Mucosa of rectum (tissue), 2 donors: ENCODE measurements around the gene TCN2.
"Not testable (repeated sequence)": the region's sequence is repeated elsewhere in the genome, so short reads cannot be mapped to it uniquely, and the experiment has no call there.

Experiments used
- H3K27ac ChIP-seq, 2 donors: one replicate each; pipeline ENCODE4 v1.7.0; 2013; ENCODE audit warnings: inconsistent platforms in 2 of 2, low read depth in 2 of 2, low read length in 2 of 2
- H3K27me3 ChIP-seq, 2 donors: one replicate each; pipeline ENCODE4 v1.7.0; 2013; ENCODE audit warnings: low read length in 2 of 2; ENCODE audit not compliant: control insufficient read depth in 2 of 2, insufficient read depth in 2 of 2
- H3K36me3 ChIP-seq, 2 donors: one replicate each; pipeline ENCODE4 v1.7.0; 2013; ENCODE audit warnings: low read length in 2 of 2; ENCODE audit not compliant: control insufficient read depth in 2 of 2, insufficient read depth in 2 of 2
- H3K4me1 ChIP-seq, 2 donors: one replicate each; pipeline ENCODE4 v1.7.0; 2013; ENCODE audit warnings: low read length in 2 of 2, mild to moderate bottlenecking in 1 of 2; ENCODE audit not compliant: control insufficient read depth in 2 of 2, insufficient read depth in 2 of 2
- H3K4me3 ChIP-seq, 2 donors: one replicate each; pipeline ENCODE4 v1.7.0; 2013; ENCODE audit warnings: low read length in 2 of 2
- H3K9ac ChIP-seq, 2 donors: one replicate each; pipeline ENCODE4 v1.7.0; 2013; ENCODE audit warnings: low read length in 2 of 2, low read depth in 1 of 2, mild to moderate bottlenecking in 1 of 2
- H3K9me3 ChIP-seq, 2 donors: one replicate each; pipeline ENCODE4 v1.7.0; 2013; ENCODE audit warnings: low read length in 2 of 2; ENCODE audit not compliant: control insufficient read depth in 2 of 2
- donor health status: healthy.
- donor health status: Normal muscosa, but diverticular disease.

TCN2 gene

GRCh38 chr22:30566125-30566524, 40.8 kb upstream of the TCN2 start:
- no peaks in the 10 kb centered on the region for H3K36me3 ChIP-seq
- peak overlapping the region; percentile 32 to 59 for H3K27ac ChIP-seq
- peaks cover 7 to 18% of the 10 kb centered on the region in 2 donors for H3K4me1 ChIP-seq
- no peak overlapping the region for H3K4me3 ChIP-seq
- H3K27me3 ChIP-seq = no peaks in the 10 kb centered on the region
- H3K9me3 ChIP-seq = no peaks in the 10 kb centered on the region
- H3K9ac ChIP-seq = peak overlapping the region in 1 of 2 donors; percentile 39

DNA sequence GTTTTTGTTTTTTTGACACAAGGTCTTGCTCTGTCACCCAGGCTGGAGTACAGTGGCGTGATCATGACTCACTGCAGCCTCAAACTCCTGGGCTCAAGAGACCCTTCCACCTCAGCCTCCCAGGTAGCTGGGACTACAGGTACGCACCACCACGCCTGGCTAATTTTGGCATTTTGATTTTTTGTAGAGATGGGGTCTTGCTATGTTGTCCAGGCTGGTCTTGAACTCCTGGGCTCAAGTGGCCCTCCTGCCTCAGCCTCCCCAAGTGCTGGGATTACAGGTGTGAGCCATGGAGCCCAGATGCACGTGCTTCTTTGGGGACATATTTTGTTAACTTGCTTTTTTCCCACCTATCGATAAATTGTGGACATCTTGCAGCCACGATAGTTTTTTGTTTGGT, 39.7 kb upstream of the TCN2 start:
- H3K4me3 ChIP-seq, H3K9ac ChIP-seq, H3K27ac ChIP-seq, H3K36me3 ChIP-seq, H3K27me3 ChIP-seq, H3K9me3 ChIP-seq: not testable (repeated sequence)
- H3K4me1 ChIP-seq = peaks cover 7 to 19% of the 10 kb centered on the region in 2 donors

DNA sequence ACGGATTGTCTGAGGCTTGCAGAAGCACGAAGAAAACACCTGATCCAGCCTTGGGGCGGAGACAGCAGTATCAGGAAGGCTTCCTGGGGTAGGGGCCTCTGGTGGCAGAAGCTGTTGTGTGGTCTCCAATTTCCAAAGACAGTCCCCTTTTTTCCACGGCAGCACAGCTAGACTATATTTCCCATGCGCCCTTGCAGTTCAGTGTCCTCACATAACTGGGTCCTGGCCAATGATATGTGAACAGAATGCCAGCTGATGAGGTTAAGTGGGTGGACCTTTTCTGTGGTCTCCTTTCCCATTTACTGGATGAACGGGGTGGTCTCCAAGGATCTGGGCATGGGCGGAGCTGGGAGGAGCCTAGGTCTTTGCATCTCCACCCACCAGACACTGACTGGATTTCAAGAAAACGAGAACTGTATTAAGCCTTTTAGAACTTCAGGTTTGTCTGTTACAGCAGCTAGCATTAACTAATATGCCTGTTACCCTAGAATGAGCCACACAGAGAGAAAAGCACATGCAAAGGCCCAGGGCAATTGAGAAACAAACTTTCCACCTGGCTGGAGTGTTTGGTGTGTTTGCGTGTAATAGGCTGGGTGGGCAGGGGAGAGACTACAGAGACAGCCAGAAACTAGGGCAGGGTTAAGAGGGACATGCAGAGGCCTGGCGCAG, 38.7 kb upstream of the TCN2 start:
- Histone ChIP-seq H3K4me1 (peaks cover 12 to 29% of the 10 kb centered on the region in 2 donors), H3K27ac (no peak overlapping the region), H3K4me3 (no peak overlapping the region), H3K9ac (no peak overlapping the region), H3K27me3 (no peaks in the 10 kb centered on the region), H3K36me3 (no peaks in the 10 kb centered on the region), H3K9me3 (no peaks in the 10 kb centered on the region)

DNA sequence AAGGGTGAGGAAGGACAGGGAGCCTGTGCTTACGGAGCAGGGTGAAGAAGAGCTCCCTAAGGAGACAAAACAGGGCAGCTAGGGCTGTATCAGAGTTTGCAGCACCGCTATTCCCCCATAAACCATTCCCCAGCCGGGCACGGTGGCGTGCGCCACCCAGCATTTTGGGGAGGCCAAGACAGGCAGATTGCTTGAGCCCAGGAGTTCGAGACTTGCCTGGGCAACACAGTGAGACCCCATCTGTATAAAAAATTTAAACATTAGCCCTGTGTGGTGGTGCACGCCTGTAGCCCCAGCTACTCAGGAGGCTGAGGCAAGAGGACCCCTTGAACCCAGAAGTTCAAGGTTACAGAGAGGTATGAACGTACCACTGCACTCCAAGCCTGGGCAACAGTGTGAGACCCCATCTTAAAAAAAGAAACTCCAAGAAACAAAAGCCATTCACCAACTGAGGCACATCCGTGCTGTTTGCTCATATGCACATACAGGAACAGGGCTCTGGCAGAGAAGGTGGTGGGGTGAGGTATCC, 37.2 kb upstream of the TCN2 start:
- no peak overlapping the region for H3K4me3 ChIP-seq
- H3K36me3 ChIP-seq = no peaks in the 10 kb centered on the region
- peaks cover 19 to 39% of the 10 kb centered on the region in 2 donors for H3K4me1 ChIP-seq
- H3K27ac ChIP-seq = no peak overlapping the region
- no peak overlapping the region for H3K9ac ChIP-seq
- no peaks in the 10 kb centered on the region for H3K27me3 ChIP-seq
- no peaks in the 10 kb centered on the region for H3K9me3 ChIP-seq

DNA sequence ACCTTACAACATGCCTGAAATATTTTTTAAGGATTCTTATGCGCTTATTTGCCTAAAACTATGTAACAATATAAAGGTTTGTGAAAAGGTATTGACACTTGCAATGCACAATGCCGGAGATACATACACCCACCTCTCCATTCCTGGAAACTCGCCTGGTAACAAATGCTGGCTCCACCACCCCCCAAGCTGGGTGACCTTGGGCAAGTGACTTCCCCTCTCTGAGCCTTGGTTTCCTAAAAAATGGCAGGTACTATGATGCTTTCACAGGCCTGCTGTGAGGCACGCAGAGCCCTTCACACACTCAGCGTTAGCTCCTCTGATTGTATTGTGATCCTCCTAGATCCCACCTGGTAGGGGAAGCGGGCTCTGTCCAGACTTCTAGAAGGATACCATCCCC, 34.8 kb upstream of the TCN2 start:
- no peaks in the 10 kb centered on the region for H3K9me3 ChIP-seq
- peaks cover 13 to 17% of the 10 kb centered on the region in 2 donors for H3K36me3 ChIP-seq
- H3K9ac ChIP-seq = no peak overlapping the region
- H3K27ac ChIP-seq = peak overlapping the region in 1 of 2 donors; percentile 89
- H3K4me3 ChIP-seq = peak overlapping the region in 1 of 2 donors; percentile 19
- peaks cover 14 to 46% of the 10 kb centered on the region in 2 donors for H3K4me1 ChIP-seq
- H3K27me3 ChIP-seq = no peaks in the 10 kb centered on the region

GRCh38 chr22:30572840-30573593, 34.0 kb upstream of the TCN2 start:
- Histone ChIP-seq H3K27ac (peak overlapping the region; percentile 89), H3K9me3 (no peaks in the 10 kb centered on the region), H3K4me1 (peaks cover 14 to 44% of the 10 kb centered on the region in 2 donors), H3K36me3 (peaks cover 13 to 25% of the 10 kb centered on the region in 2 donors), H3K27me3 (no peaks in the 10 kb centered on the region), H3K9ac (peak overlapping the region; percentile 24 to 61), H3K4me3 (peak overlapping the region; percentile 63 to 68)

- peaks cover 14 to 41% of the 10 kb centered on the region in 2 donors for H3K4me1 ChIP-seq
- peak overlapping the region; percentile 63 to 68 for H3K4me3 ChIP-seq
- no peaks in the 10 kb centered on the region for H3K9me3 ChIP-seq
- peak overlapping the region; percentile 89 for H3K27ac ChIP-seq
- H3K36me3 ChIP-seq = peaks cover 16 to 31% of the 10 kb centered on the region in 2 donors
- no peaks in the 10 kb centered on the region for H3K27me3 ChIP-seq
- peak overlapping the region; percentile 74 to 82 for H3K9ac ChIP-seq
These were observed 33.3 kb upstream of the TCN2 start for GRCh38 chr22:30573594-30574094.

- H3K9ac ChIP-seq = peak within 1 kb of the TSS; percentile 74 to 82
These were observed 32.6 kb upstream of the TCN2 start, which contains the start of gene GAL3ST1 for GRCh38 chr22:30574095-30574981. Gene GAL3ST1, minus strand, starts transcription at chr22:30574665. Its CDS starts 17,273 bp downstream, at chr22:30557392.

GRCh38 chr22:30574997-30575671, 31.8 kb upstream of the TCN2 start:
- Histone ChIP-seq H3K4me3 (peak overlapping the region; percentile 15 to 35), H3K27ac (peak overlapping the region; percentile 52 to 54), H3K36me3 (peaks cover 31 to 46% of the 10 kb centered on the region in 2 donors), H3K4me1 (peaks cover 14 to 41% of the 10 kb centered on the region in 2 donors), H3K9ac (peak overlapping the region; percentile 14 to 53), H3K9me3 (no peaks in the 10 kb centered on the region), H3K27me3 (no peaks in the 10 kb centered on the region)

More at GRCh38 chr22:30574095-30574981, 32.6 kb upstream of the TCN2 start, which contains the start of gene GAL3ST1:
- no peaks in the 10 kb centered on the region for H3K9me3 ChIP-seq
- H3K36me3 ChIP-seq = peaks cover 23 to 38% of the 10 kb centered on the region in 2 donors
- peak within 1 kb of the TSS; percentile 89 for H3K27ac ChIP-seq
- no peaks in the 10 kb centered on the region for H3K27me3 ChIP-seq
- H3K4me3 ChIP-seq = peak within 1 kb of the TSS; percentile 63 to 68
- H3K4me1 ChIP-seq = peaks cover 14 to 41% of the 10 kb centered on the region in 2 donors
